ACHN (cell line): Measurements from ENCODE around the gene LRRK1.

ENCODE experiments used
- DNase-seq: peaks from one replicate; pipeline ENCODE4 v3.0.0-alpha.2; 2015
- in situ Hi-C: cut with HindIII; loops from 2 replicates; pipeline ENCODE4 v1.10.0; 2017; ENCODE audit warnings: low sequenced_read_pairs, low pct_ligation_motif_present, low pct_unique_long_range_greater_than_20kb

LRRK1 gene

DNA sequence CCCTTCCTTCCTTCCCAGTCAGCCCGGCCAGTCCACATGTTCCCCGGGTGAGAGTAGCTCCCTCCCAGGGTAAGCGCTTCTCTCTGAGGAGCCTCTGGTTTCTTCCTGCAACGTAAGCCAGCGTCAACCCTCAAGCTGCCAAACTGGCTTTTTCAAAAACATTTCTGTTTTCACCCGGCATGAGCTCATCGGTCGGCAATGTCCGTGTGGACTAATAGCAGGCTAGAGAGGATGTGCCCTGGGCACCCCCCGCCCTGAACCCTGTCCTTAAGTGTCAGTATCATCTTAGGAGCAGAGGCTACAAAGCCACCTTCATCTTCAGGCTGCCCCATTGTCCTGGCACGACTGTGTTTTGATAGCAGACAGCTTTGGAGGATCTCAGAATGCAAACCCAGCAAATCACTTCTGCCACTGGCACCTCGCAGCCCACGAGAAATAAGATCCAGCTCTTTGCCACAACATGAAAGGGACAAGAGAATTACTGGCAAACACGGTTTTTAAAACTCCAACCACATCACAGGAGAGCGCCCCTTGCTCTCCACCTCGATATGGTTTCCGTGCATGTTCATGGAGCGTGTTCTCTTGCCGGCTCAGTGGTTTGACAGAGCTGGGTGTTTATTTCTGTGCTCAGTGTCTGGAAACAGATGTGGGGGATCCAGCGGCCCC is 29.6 kb upstream of the LRRK1 start:
- in situ Hi-C loops, result no loop called here
- DNase-seq, result no peak

DNA sequence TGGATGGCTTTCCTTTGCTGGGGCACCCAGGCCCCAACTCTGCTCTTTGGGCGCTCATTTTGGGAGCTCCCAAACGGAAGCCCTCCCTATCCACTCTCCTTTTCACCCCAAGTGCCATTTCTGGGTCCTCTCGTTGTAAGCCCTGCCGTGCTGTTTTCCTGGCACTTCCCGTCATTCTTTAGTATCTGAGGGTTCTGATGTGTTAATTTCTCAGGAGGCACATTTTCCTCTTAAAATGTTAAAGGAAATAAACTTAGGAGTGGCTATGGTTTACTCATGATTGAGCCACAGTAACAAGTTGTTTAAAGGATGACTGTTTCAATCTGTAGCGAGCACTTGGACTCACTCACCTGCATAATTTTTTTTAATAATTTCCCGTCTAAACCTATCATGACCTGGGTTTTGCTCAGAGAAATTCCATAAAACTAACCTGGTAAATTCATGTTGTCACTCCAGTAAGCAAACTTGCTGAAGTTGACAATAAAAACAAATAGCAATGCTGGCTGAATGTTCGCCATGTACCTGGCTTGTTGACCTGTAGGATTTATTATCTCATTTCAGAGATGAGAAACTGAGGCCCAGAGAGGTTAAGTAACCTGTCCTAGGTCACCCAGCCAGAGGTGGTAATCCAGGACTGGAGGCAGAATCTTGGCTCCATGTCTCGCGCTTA is 29.0 kb upstream of the LRRK1 start:
- in situ Hi-C loops, result no loop called here

DNA sequence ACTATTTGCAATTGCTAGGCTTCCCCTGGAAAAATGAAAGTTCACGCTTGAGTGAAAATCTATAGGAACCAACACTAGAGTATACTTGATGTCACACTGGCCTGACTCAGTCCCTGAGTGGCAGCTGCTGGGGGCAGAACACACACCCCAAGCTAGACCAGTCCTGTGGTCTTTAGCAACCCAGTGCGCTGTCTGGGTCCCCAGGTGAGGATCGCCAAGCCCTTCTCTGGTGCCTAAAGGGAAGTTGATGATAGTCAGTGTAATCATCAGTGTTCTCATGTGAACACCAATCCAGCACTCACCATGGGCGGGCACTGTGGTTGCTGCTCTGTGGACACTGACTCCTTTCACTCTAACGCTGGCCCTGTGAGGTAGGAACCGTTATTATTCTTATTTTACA is 28.3 kb upstream of the LRRK1 start:
- in situ Hi-C loops, result no loop called here
- DNase-seq, result no peak

More for the DNA sequence above, 29.0 kb upstream of the LRRK1 start:
- DNase-seq, result no peak

DNA sequence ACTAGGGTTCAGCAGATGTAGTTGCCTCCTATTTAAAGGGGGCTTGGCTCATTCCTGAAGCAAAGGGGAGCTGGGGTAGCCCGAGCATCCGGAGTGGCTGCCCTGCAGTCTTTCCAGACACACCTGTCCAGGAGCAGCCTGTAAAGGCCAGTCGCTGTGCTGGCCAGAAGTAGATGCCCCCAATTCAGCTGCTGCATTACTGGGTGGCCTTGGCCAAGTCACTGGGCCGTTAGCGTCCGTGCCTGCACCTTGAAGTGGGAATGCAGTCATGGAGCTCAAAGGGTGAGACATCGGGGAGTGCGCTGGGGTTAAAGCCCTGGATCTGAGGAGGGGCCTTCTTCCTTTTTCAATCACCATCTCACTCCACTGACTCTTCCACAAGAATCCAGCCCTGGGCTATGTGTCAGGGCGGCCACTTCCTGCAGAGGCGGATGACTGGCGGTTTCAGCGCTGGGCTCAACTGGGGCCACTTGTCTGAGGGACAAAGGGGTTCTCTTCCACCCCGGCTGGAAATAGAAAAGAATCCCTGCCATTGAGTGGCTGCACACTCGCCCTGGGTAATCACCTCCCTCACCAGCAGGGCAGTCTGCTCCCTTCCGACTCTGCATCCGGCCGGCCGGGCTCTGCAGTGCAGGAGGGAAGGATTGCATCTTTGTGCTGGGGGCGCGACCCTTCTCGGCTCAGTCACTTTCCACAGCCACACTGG is 27.7 kb upstream of the LRRK1 start:
- in situ Hi-C loops, result no loop called here
- no peak for DNase-seq

DNA sequence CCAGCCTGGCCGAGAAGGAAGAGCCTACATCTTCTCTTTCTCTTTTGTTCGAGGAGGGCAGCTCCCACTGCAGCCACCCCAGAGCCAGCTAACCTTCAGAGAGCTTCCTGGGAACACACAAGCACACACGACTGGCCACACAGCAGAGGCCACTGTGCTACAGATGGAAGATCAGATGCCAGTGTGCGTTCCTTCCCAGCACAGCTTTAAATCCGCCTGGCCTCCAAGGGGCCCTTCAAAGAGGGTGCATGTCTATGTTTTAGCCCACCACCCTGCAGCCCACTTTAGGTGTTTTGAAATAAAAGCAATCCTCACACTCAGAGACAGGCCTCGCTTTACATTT is 27.2 kb upstream of the LRRK1 start:
- in situ Hi-C loops, result no loop called here
- no peak for DNase-seq

DNA sequence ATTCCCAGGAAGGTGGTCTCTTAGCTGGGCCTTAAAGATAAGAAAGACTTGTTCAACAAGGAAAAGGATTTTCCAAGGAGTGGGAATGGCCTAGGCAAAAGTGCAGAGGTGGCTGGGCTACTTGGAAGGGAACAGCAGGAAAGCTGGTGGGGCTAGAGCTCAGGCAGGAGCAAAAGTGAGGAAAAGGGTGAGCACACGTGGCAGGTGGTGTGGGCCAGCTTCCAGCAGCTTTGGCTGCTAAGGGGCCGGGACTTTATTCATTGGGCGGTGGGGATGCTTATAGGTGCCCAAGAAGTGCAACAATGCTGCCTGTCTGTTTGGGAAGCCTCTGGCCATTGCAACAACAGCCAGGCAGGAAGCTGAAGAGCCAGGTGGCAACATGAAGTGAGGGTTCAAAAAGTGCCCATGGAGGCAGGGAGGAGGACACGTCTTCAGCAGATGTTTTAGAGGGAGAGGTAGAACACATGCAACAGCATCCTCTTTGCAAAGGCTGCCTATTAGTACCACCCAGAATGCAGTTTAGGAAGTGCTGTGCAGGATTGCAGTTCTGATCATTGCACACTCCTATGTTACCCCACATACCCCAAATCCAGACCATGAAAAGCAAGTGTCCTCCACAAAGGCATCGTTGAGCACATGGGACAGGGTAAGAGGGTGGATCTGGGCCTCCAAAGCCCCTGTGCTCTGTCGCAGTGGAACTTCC is 25.7 kb upstream of the LRRK1 start:
- DNase-seq, result no peak
- in situ Hi-C loops, result no loop called here

DNA sequence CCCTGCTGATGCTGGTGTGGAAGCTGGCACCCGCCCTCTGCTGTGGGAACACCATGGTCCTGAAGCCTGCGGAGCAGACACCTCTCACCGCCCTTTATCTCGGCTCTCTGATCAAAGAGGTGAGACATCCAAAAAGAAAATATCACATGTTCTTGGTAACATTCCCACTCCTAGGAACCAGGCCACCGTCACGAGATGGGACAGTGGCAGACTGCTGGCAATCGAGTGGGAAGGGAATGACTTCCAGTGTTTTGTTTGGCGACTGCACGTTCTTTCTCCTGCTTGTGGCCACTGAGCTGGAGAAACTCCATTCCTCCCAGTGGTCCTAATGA is 25.2 kb upstream of the LRRK1 start:
- DNase-seq, result no peak
- in situ Hi-C loops, result no loop called here

DNA sequence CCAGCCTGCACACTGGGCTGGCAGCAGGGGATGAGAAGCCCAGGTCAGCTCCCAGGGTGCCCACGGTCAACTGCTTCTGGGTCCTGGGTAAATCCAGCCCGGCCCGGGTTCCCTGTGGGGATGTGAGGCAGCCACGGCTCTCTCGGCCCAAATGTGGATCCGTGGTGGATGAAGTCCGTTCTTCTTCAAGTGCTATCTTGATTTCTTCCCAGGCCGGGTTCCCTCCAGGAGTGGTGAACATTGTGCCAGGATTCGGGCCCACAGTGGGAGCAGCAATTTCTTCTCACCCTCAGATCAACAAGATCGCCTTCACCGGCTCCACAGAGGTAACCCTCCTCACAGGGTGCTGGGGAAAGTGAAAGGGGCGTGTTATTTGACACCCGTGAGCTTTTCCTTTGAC is 23.4 kb upstream of the LRRK1 start:
- DNase-seq, result no peak
- in situ Hi-C loops, result no loop called here

DNA sequence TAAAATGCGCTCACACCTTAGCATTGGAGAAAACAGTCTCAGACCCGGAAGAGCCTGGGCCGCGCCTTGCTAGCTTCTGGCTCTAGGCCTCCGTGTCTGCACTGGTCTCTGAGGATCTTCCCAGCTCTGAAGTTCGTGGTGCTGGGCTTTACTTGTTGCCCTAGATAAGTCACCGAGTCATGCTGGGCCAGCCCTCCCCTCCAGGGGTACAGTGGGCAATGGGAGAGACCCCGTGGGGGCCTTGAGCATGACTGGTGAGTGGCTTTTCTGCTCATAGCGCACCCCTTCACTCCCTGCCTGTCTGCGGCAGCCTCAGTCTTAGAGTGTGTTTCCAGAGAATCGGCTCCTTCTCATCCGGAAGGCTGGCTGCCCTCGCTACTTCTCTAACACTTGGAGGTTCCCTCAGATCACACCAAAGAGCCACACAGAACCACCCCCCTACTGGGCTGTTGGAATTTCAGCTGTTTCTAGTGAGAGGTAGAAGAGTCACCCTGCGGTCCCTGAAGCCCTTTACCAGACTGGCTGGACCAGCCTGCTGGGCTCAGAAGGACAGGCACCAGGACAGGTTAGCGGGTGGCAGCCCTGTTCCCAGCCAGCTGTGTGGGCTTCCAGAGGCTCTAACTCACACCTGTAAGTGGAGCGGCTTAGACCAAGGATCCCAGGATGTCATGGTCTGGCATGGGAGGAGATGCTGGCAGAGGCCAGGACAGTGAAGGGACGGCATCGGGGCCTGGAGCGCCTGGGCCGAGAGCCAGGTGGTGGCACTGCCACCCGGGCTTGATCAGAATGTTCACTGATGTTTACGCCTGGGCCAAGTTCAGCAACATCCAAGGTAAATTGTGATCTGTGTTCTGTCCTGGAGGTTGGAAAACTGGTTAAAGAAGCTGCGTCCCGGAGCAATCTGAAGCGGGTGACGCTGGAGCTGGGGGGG is 21.7 kb upstream of the LRRK1 start:
- DNase-seq, result no peak
- in situ Hi-C loops, result no loop called here

DNA sequence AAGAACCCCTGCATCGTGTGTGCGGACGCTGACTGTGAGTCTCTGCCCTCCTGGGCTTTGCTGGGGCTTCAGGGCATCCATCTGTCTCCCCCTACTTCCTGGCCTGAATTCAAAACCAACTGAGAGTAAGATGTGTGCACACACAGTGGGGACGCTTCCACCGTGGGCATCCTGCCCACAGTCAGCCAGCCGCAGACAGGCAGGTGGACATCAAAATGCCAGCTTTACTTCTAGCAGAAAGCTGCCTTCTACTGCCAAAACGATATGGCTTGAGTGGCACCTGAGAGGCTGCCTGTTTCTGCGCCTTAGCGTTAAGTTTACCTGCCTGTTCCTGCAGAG is 21.0 kb upstream of the LRRK1 start:
- DNase-seq, result no peak
- in situ Hi-C loops, result no loop called here

DNA sequence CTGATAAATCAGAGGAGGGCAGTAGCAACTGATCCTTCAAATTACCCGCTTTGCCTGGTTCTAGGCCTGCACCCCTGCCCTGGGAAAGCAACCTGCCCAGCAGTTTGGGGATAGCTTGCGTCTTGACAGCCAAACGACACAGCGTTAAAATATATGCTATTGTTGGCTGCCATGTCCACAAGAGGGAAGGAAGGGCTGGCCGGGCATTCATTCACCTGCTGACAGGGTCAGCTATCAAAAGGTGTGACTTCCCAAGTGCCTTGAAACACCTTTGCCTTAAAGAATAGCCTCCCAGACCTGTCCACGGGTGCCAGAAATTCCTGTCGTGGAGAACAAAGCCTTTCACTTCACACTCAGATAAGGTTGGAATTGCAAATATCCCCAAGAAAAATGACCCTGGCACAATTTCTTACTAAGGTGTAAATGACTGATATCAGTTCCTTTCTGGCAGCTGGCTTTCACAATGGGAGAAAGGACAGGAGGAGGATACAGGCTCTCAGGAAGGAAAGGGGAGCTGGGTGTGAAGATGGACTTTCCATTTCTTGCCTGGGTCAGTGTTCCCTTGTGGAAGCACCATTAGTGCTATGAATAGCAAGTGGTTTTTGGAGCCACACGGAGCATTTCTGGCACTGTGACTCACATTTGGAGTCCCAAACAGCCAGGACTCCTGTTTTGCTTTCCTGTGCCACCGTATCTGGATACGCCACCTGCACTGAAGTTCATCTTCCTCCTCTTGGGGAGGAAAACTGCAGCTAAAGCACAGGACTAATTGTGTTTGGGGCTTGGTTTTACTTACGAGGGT is 20.3 kb upstream of the LRRK1 start:
- DNase-seq, result no peak
- in situ Hi-C loops, result no loop called here

DNA sequence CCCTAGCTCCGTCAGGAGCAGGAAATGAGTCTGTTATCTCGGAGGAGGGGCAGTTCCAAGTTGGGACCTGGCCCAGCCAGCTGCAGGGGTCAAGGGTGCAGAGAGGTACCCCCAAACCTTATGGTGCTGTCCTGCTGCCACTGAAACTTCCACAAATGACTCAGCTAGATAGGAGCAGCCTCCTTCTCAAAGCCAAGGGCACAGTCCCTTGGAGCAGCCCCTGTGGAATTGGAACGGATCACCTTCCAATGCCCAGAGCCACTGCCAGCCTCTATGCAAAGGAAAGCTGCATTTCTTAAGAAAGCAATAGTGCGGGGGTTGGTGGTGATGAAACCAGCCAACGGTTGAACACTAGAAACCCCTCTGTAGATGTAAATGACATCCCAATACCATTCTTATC is 19.6 kb upstream of the LRRK1 start:
- in situ Hi-C loops, result no loop called here
- no peak for DNase-seq

DNA sequence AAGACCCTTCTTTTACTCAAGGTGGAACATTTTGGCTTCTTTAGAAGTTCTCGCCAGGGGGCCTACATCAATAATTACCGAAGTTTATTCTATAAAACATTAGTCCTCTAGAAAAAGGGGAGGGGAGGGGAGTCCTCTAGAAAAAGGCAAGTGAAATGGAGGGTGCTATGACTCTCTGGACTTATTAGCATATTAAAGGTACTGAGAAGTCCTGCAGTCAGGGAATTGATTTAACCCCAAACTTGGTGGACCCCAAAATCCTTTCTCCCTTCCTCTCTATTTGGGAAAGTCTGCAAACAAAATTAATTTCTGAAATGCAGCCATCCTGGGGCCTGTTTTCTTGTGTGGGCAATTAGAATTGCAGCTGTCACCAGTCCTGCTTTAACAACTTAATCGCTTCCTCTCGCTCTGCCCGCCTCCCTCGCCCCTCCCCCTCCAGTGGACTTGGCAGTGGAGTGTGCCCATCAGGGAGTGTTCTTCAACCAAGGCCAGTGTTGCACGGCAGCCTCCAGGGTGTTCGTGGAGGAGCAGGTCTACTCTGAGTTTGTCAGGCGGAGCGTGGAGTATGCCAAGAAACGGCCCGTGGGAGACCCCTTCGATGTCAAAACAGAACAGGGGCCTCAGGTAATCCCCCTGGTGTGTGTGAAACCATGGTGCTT is 18.9 kb upstream of the LRRK1 start:
- in situ Hi-C loops, result no loop called here
- no peak for DNase-seq

DNA sequence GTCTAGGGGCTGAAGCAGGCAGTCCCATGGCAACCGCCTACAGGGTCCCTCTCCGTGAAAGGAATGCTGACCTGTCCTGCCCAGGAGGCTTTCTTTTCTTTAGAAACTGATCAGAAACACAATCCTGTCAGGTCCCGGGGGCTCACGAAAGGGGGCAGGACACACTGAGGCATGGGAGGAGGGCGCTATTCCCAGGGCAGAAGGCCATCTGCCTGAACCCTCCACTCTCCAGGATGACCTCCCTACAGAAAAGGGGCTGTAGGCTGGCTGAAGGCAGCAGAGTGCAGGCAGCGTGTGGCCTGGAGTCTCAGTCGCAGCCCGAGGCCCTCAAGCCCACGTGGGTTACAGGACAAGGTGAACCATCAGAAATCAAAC is 18.4 kb upstream of the LRRK1 start:
- DNase-seq, result no peak

DNA sequence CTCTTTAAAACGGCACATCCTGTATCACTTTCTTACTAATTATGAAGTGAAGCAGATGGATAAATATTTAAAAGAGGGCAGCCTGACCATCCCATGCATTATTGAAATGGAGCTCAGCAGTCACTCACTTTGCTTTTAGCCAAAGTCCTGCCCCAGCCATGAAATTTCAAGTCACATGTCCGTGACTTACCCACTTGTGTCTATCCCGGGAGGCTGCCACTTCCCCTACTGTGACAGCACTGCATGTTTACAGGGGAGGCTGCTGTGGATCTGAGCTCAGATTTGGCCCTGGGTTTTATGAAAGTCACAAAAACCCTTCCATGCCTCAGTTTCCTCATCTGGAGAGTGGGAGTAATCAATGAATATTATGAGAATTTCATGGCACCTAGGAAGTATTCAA is 17.9 kb upstream of the LRRK1 start:
- in situ Hi-C loops, result no loop called here
- no peak for DNase-seq

More for the DNA sequence above, 18.4 kb upstream of the LRRK1 start:
- in situ Hi-C loops, result no loop called here

DNA sequence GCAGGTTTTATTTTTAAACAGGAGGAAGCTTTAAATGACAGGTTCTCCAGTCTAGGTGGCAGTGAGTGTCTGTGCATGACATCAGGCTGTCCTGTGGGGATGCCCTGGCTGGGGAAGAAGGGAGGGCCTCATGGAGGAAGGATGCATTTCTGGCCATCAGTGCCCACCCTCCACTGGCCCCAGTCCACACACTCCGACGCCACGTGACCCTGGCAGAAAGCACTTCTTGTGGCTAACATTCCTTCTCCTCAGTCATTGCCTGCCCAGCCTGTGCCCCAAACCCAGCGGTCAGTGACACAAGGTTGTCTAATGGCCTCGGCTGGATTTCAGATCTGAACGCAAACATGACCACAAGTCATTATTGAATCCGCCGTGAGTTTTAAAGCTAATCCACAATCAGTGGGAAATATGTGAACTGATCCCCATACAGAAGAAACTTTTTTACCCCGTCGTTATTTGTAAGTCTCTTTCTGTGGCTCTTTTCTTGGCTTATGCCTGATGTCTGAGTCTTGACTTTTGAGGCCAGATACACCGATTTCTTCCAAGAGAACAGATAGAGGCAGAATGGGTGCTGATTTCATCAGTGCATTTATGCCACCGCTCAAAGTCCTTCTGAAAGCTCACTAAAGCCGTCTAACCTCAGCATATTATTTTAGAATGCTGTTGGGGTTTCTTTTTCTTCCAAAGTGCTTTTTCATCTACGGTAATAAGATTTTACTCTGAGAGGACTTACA is 17.3 kb upstream of the LRRK1 start:
- no peak for DNase-seq
- in situ Hi-C loops, result no loop called here
